OCI-LY7 (cell line): Measurements from ENCODE around the gene TGFBR2. TPM values are rescaled to one million over a fixed set of nuclear protein-coding genes. Genes with fewer than 3 reads are reported as not detected.

Source experiments
- BruUV-seq: library from RNA; stranded (reverse); fragments of 400-500 nt; replicated peaks from 2 replicates; lab custom pipeline; 2021; lab: Mats Ljungman, UMichigan
- CTCF ChIA-PET: fragments of 300-600 bp; sonication (Branson Sonifier 250); formaldehyde crosslinking; loops from one replicate; lab custom pipeline; 2022; ENCODE audit warnings: antibody characterized with exemption; ENCODE audit not compliant: unreplicated experiment; lab: Charles Lee
- POLR2A ChIA-PET: fragments of 300-600 bp; sonication (Branson Sonifier 250); formaldehyde crosslinking; loops from one replicate; lab custom pipeline; 2022; ENCODE audit warnings: antibody characterized with exemption; lab: Charles Lee
- DNase-seq: peaks from one replicate; pipeline ENCODE4 v3.0.0-alpha.2; 2015; ENCODE audit warnings: low spot score
- H2AFZ ChIP-seq: fragments of 200-600 bp; sonication (generic), shearing (Covaris generic); 2 replicates; pipeline ENCODE4 v1.6.1; 2014; ENCODE audit warnings: mild to moderate bottlenecking, antibody characterized with exemption, low read length, moderate library complexity
- H3K27ac ChIP-seq: fragments of 200-600 bp; sonication (generic); 2 replicates; pipeline ENCODE4 v1.5.1; 2014; ENCODE audit warnings: mixed run types, low read depth, mild to moderate bottlenecking, moderate library complexity, low read length, inconsistent platforms; ENCODE audit not compliant: poor library complexity, severe bottlenecking
- H3K36me3 ChIP-seq: fragments of 200-600 bp; sonication (generic); 2 replicates; pipeline ENCODE4 v1.6.1; 2014; ENCODE audit warnings: mild to moderate bottlenecking, antibody characterized with exemption, low read length, moderate library complexity, mixed read lengths; ENCODE audit not compliant: insufficient read depth
- H3K4me1 ChIP-seq: fragments of 200-600 bp; sonication (generic); 2 replicates; pipeline ENCODE4 v1.5.1; 2014; ENCODE audit warnings: mild to moderate bottlenecking, low read length; ENCODE audit not compliant: insufficient read depth, poor library complexity, severe bottlenecking
- H3K4me2 ChIP-seq: fragments of 200-600 bp; sonication (generic); 2 replicates; pipeline ENCODE4 v1.6.1; 2014; ENCODE audit warnings: mild to moderate bottlenecking, low read length
- H3K4me3 ChIP-seq: fragments of 200-600 bp; sonication (generic); 2 replicates; pipeline ENCODE4 v1.5.1; 2014; ENCODE audit warnings: mild to moderate bottlenecking, low read depth, low read length; ENCODE audit not compliant: poor library complexity, severe bottlenecking
- H3K79me2 ChIP-seq: fragments of 200-600 bp; sonication (generic); 2 replicates; pipeline ENCODE4 v1.6.1; 2016; ENCODE audit warnings: low read depth, mild to moderate bottlenecking, low read length, moderate library complexity, mixed read lengths; ENCODE audit not compliant: insufficient read depth
- H3K9me2 ChIP-seq: fragments of 200-600 bp; sonication (generic); 2 replicates; pipeline ENCODE4 v1.6.1; 2016; ENCODE audit warnings: mild to moderate bottlenecking, low read length, mixed read lengths; ENCODE audit not compliant: insufficient read depth
- H3K9me3 ChIP-seq: fragments of 200-600 bp; sonication (generic); 2 replicates; pipeline ENCODE4 v1.6.1; 2014; ENCODE audit warnings: mild to moderate bottlenecking, mixed run types, low read length, mixed read lengths
- H4K20me1 ChIP-seq: fragments of 200-600 bp; sonication (generic); 2 replicates; pipeline ENCODE4 v1.6.1; 2014; ENCODE audit warnings: mild to moderate bottlenecking, antibody characterized with exemption, low read length, moderate library complexity, mixed read lengths; ENCODE audit not compliant: insufficient read depth
- EZH2phosphoT487 ChIP-seq: fragments of 200-600 bp; sonication (generic); IDR thresholded peaks from 2 replicates; pipeline ENCODE4 v1.6.1; 2018; ENCODE audit warnings: low read depth, borderline replicate concordance, mild to moderate bottlenecking, mixed run types, antibody characterized with exemption, low read length, moderate library complexity, mixed read lengths
- intact Hi-C: fragments of 100-400 bp; cut with micrococcal nuclease; formaldehyde crosslinking; loops from one replicate; pipeline ENCODE4 v1.10.0; 2022; ENCODE audit not compliant: unreplicated experiment
- total RNA-seq, 2 experiments: library from RNA; depleted of rRNA in 1 of 2; stranded (reverse); fragments of >200 nt in 1 of 2; shearing (Covaris generic) in 1 of 2; gene quantifications; 2 replicates each; pipeline ENCODE4 v1.2.3, GENCODE V29; 2014 to 2022
- TF ChIP-seq, protein P1 (sequence below): fragments of 200-600 bp; sonication (generic); conservative IDR thresholded peaks from 2 replicates; pipeline ENCODE4 v1.5.1; 2014; ENCODE audit warnings: mild to moderate bottlenecking, antibody characterized with exemption, low read length, moderate library complexity, mixed read lengths

Gene TGFBR2
- total RNA-seq, 2 experiments from 2014 or later: 25.2 to 28.1 TPM

DNA sequence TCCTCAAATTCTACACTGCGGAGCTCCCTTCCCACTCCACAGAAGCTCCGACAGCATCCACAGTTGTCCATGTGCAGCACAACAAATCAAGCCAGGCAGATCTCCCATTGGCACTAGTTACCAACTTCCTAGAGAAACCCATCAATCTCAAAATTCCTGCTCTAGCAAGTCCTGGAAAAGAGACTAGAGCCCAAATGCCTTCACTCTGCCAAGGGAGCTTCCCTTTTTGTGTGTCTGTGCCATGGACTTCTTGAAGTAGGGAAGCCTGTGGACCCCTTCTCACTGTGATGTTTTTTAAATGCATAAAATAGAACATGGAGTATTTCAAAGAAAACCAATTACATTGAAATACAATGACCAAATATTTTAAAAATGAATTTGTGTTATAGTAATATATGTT, 59.1 kb downstream of the TGFBR2 start:
- CTCF ChIA-PET: no interaction called here
- no peak for TF ChIP-seq EZH2phosphoT487
- TF ChIP-seq, protein P1, sequence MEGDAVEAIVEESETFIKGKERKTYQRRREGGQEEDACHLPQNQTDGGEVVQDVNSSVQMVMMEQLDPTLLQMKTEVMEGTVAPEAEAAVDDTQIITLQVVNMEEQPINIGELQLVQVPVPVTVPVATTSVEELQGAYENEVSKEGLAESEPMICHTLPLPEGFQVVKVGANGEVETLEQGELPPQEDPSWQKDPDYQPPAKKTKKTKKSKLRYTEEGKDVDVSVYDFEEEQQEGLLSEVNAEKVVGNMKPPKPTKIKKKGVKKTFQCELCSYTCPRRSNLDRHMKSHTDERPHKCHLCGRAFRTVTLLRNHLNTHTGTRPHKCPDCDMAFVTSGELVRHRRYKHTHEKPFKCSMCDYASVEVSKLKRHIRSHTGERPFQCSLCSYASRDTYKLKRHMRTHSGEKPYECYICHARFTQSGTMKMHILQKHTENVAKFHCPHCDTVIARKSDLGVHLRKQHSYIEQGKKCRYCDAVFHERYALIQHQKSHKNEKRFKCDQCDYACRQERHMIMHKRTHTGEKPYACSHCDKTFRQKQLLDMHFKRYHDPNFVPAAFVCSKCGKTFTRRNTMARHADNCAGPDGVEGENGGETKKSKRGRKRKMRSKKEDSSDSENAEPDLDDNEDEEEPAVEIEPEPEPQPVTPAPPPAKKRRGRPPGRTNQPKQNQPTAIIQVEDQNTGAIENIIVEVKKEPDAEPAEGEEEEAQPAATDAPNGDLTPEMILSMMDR: no peak
- H3K9me3 ChIP-seq: no peaks in the 10 kb centered on the region
- H3K79me2 ChIP-seq: no peaks in the 10 kb centered on the region
- H3K4me1 ChIP-seq: peaks cover 35% of the 10 kb centered on the region
- H3K4me3 ChIP-seq: no peak overlapping the region
- H3K36me3 ChIP-seq: peaks cover 73% of the 10 kb centered on the region
- H3K4me2 ChIP-seq: no peak overlapping the region
- H3K9me2 ChIP-seq: no peaks in the 10 kb centered on the region
- BruUV-seq: no TSS peak
- H4K20me1 ChIP-seq: no peaks in the 10 kb centered on the region
- no peak overlapping the region for H2AFZ ChIP-seq
- no peak for DNase-seq
- POLR2A ChIA-PET: interaction anchor here (0.8 to 1.8 kb wide), 2 partner anchors 9 to 12 kb away, joined by 4 to 5 read pairs; no protein-coding TSS in a partner anchor
- intact Hi-C loops: no loop called here
- no peak overlapping the region for H3K27ac ChIP-seq

DNA sequence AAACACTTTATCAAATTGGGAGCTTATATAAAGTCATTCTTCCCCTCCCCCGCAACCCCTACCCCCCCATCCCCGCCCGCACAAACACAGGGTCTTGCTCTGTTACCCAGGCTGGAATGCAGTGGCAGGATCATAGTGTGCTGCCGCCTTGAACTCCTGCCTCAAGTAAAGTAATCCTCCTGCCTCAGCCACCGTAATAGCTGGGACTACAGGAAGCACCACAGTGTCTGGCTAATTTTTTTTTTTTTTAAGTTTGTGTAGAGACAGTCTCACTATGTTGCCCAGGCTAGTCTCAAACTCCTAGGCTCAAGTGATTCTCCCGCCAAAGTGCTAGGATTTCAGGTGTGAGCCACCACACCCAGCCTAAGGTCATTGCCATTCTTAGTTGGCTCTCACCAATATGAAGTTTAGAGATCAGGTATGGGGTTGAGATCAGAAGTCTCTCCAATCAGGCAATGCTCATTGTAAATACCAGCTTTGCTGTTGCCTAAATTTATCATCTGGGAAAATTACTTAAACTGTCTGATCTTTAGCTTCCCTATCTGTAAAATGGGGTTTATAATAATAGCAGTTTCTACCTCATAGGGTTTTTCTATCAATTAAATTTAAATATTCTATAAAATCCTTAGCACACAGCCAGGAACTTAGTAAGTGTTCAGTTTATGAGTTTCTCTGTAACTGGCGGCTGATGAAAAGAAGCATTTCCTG, 60.3 kb downstream of the TGFBR2 start:
- ChIA-PET POLR2A (interaction anchor here (0.6 to 2.0 kb wide), 4 partner anchors 9 to 1236 kb away, joined by 3 to 8 read pairs (median 4); no protein-coding TSS in a partner anchor), CTCF (no interaction called here)
- H3K4me2 ChIP-seq: no peak overlapping the region
- no peak overlapping the region for H2AFZ ChIP-seq
- TF ChIP-seq, protein P1: no peak
- TF ChIP-seq EZH2phosphoT487: no peak
- intact Hi-C loops: no loop called here
- no peak overlapping the region for H3K4me3 ChIP-seq
- H3K27ac ChIP-seq: no peak overlapping the region
- H3K36me3 ChIP-seq: peaks cover 73% of the 10 kb centered on the region
- H4K20me1 ChIP-seq: no peaks in the 10 kb centered on the region
- H3K4me1 ChIP-seq: peaks cover 27% of the 10 kb centered on the region
- no peaks in the 10 kb centered on the region for H3K9me3 ChIP-seq
- no peaks in the 10 kb centered on the region for H3K79me2 ChIP-seq
- no TSS peak for BruUV-seq
- no peak for DNase-seq
- no peaks in the 10 kb centered on the region for H3K9me2 ChIP-seq

DNA sequence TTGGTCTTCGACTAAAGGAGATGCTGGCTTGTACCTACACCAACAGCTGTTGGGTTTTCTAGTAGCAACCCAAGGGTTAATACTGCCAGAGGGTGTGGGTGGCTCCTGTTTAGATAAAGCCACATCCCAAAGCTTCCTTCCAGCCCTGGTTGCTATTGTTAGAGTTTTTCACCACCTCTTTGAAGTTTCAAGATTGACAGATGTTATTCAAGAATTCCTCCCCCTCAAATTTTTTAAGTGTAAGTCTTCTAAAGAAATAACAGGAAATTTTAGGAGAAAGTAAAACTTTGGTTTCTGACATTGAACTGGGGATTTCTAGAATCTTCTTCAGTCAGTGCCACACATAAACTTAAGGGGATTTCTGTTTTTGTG, 60.9 kb downstream of the TGFBR2 start:
- ChIA-PET POLR2A (interaction anchor here (2.0 kb wide), 1 partner anchor 9 kb away, joined by 8 read pairs; no protein-coding TSS in a partner anchor), CTCF (no interaction called here)
- H4K20me1 ChIP-seq: no peaks in the 10 kb centered on the region
- H3K9me2 ChIP-seq: no peaks in the 10 kb centered on the region
- no peak overlapping the region for H3K27ac ChIP-seq
- H3K36me3 ChIP-seq: peaks cover 73% of the 10 kb centered on the region
- H3K4me3 ChIP-seq: no peak overlapping the region
- no peak overlapping the region for H2AFZ ChIP-seq
- H3K79me2 ChIP-seq: no peaks in the 10 kb centered on the region
- BruUV-seq: no TSS peak
- intact Hi-C loops: no loop called here
- H3K9me3 ChIP-seq: no peaks in the 10 kb centered on the region
- no peak for DNase-seq
- TF ChIP-seq EZH2phosphoT487: no peak
- TF ChIP-seq, protein P1: no peak
- H3K4me1 ChIP-seq: peaks cover 27% of the 10 kb centered on the region
- H3K4me2 ChIP-seq: no peak overlapping the region
